Stimulated activated CD8-positive, alpha-beta memory T cell treated with anti-CD3 and anti-CD28 coated beads, Interleukin-2, amount 100 ng/mL, for 1 hour (primary cell): Measurements from ENCODE around the gene ECHDC1.
"Not testable (repeated sequence)": the region's sequence is repeated elsewhere in the genome, so short reads cannot be mapped to it uniquely, and the experiment has no call there.

Experiments
- DNase-seq, 2 donors: peaks; one replicate each; pipeline ENCODE4 v3.0.0-alpha.2; 2020; ENCODE audit warnings: low read depth in 2 of 2

ECHDC1 gene

DNA sequence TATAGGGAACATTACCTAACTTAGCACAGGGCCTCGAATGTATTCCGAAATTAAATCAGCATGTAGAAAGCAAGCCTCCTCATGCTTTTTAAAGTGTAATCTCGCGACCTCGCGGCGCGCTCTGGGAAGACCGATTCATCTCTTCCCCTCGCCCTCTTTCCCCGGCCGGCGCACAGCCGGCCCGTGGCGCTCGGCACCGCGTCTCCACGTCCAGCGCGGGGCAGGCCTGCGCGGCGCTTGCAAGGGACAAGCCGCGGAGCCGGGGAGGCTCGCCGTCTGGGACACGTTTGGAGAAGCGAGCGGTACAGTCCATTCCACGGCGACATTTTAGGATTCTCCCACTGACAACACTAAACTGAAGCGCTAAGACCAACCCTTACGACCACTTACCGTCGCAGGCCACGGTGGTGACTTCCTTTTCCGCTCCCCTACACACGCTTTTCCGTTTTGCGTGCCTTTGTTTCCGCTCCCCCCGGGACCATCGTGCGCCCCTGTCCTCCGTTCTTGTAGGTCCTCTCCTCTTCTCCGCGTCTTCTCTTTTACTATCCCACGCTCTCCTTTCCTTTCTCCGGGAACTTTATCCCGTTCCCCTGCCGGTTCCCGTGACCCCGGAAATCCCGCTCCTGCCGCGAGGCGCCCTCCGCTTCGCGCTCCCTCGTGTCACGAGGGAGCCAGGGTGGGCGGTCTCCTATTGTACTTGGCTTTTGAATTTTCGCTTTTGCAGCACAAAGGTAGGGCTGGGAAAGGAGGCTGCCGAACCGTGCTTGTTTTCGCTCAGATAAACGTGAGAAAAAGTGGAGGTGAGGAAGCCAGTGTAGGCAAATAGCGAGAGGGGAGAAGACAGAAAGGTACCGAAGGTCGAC, at the start of gene ECHDC1:
ECHDC1 (minus strand) TSS at position 664 of the 863 bp plus-strand sequence. CDS start 12,581 bp downstream, outside the sequence.
- DNase-seq, result peak; percentile 48 to 53

- no peak for DNase-seq
These were observed 48.9 kb upstream of the ECHDC1 start for GRCh38 chr6:127392301-127392700.

- no peak for DNase-seq
These were observed 47.9 kb upstream of the ECHDC1 start for GRCh38 chr6:127391094-127391953.

- DNase-seq, result no peak
These were observed 46.3 kb upstream of the ECHDC1 start for GRCh38 chr6:127389706-127390105.

- DNase-seq, result no peak
These were observed 42.4 kb upstream of the ECHDC1 start for GRCh38 chr6:127385668-127386430.

DNA sequence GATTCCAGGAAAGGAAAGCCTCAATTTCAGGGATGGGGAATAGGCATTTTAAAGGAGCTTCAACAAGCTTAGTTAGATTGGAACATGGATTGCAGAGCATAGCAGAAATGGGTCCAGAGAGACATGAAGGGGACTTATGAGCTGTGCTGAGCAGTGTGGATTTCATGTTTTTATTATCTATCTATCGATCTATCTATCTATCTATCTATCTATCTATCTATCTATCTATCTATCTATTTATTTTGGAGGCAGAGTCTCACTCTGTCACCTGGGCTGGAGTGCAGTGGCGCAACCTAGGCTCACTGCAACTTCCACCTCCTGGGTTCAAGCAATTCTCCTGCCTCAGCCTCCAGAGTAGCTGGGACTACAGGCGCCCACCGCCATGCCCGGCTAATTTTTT, 41.4 kb upstream of the ECHDC1 start:
- not testable (repeated sequence) for DNase-seq

GRCh38 chr6:127383988-127384387, 40.6 kb upstream of the ECHDC1 start:
- DNase-seq, result no peak

- no peak for DNase-seq
These were observed 39.0 kb upstream of the ECHDC1 start for GRCh38 chr6:127382413-127382812.

GRCh38 chr6:127381384-127381783, 38.0 kb upstream of the ECHDC1 start:
- no peak for DNase-seq

- DNase-seq, result no peak
These were observed 33.3 kb upstream of the ECHDC1 start for GRCh38 chr6:127376685-127377084.

DNA sequence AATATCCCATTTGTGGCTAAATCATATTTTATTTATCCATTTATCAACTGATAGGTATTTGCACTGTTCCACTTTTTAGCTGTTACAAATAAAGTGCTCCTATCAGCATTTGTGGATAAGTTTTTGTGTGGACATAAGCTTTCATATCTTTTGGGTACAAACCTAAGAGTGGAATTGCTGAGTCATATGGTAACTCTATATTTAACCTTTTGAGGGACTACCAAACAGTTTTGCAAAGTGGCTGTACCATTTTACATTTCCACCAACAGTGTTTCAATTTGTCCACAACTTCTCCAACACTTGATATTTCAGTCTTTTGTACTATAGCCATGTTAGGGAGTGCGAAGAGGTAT, 23.6 kb upstream of the ECHDC1 start:
- no peak for DNase-seq

DNA sequence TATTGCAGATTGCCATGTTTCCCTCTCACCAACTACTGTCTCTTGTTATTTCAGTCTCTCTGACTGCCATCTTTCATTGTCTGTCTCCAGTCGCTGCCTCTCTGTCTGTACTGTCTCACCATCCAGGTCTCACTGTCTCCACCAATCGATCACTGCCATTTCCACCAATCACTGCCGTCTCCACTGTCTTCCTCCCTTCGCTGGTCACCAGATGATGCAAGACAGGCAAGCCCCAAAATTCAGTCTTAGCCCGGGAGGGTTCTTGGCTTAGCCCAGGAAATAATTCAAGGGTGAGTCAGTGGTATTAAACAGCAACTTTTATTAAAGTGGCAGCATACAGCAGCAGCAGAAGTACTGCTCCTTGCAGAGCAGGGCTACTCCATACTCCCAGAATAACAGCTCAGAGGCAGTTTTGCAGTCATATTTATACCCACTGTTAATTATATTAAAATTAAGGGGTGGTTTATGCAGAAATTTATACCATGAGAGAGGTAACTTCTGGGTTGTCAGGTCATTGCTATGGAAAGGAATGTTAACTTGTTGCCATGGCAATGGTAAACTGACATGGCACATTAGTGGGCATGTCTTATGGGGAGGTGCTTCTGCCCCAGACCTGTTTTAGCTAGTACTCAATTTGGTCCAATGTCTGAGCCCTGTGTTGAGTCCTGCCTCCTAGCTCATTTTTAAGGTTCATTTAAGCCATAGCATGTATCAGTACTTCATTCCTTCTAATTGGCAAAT, 23.0 kb upstream of the ECHDC1 start:
- DNase-seq, result no peak

- no peak for DNase-seq
These were observed 22.5 kb upstream of the ECHDC1 start for GRCh38 chr6:127365874-127366273.

DNA sequence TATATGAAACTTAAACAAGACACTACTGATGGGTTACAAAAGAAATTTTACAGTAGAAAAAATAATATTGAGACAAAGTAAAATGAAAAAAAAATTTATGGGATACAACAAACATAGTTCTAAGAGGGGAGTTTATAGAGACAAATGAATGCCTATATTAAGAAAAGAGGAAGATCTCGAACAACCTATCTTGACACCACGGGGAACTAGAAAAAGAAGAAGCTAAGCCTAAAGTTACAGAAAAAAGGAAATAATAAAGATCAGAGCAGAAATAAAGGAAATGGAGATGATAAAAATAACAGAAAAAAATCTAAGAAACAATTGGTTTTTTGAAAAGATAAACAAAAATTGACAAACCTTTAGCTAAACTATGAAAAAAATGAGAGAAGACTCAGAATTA, 9.1 kb upstream of the ECHDC1 start:
- DNase-seq, result no peak

- no peak for DNase-seq
These were observed 6.6 kb upstream of the ECHDC1 start for GRCh38 chr6:127349980-127350379.

GRCh38 chr6:127348028-127348661, 4.7 kb upstream of the ECHDC1 start:
- DNase-seq, result no peak

- no peak for DNase-seq
These were observed 3.8 kb upstream of the ECHDC1 start for GRCh38 chr6:127347178-127347577.

- DNase-seq, result no peak
These were observed 2.1 kb upstream of the ECHDC1 start for GRCh38 chr6:127345521-127345920.

DNA sequence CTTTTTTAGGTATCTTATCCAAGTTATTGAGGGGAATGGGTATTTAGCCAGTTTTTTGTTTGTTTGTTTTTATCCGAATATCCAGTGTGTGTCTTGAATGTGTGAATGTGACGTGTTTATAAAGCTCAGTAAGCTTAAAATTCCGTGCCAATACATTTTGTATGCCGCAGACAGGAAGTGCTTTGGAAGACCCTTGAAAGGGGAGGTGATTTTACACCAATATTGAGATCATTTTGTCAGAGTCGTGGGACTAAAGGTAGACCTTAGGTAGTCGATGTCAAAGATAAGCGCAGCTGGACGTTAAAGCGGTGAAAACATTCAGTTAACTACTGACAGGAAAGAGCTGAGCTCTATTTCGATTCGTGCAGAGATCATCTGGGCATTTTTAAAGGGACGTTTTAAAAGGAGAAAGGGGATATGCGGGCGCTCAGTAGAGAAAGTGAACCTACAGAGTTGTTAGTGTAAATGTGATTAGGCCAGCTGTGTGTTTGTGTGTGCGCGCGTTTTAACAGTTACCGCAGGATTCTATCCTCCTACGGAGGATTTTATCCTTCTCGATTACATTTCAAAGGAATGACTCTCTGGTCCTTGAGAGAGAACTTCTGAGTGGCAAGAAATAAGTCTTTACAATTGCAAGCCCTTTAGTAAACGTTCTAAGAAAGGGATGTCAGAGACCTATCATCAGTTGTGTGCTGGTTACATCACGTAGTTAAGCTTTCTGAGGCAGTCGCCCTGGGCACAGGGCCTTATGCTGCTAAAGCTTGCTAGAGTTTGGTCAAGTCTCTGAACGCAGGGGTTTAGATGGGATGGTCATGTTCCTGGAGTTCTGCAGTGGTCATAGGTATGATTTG, 625 bp upstream of the ECHDC1 start:
- DNase-seq, result no peak
